Kasumi-1 (cell line): Measurements from ENCODE around the gene PTPRK.

Experiments
- DNase-seq, 2 experiments: peaks; one replicate each; lab custom pipeline; 2025; lab: John Stamatoyannopoulos, UW

PTPRK gene

GRCh38 chr6:128343706-128344105, 176.7 kb downstream of the PTPRK start:
- no peak for DNase-seq

DNA sequence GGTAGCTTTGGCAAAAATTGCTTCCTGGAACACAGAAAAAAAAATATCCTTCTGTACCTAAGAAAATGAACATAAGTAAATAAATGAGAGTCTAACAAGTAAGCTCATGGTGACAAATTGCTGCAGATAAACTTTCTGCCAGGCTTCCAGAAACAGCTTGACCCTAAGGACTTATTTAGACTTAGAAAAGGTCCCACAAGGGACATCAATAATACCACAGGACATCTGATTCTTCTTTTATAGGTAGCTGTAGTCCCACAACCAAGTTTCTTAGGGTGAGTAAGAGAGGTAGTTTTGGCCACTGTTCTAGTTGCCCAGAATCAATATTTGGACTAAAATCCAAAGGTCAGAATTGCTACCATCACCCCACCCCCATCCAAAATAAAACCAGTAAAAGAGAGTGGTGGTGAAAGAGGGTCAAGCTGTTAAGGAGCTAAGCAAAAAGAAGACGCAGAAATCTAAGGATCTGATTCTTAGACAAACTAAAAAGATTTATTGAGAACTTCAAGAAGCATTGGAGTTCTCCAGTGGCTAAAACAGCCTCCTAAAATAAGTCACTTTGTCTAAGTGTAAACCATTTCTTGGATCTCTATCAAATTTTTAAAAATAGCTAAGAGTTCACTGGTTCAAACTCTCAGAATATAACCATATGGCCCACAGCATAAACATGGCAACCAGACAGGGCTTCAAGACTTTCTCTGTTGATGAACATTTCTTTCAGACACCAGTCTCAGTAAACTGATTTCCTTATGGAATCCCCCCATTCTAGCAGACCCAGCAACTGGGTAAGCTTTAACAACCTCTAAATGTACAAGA, 180.6 kb downstream of the PTPRK start:
- no peak for DNase-seq

- DNase-seq: no peak
Observed at GRCh38 chr6:128337619-128338018, 182.8 kb downstream of the PTPRK start.

- no peak for DNase-seq
Observed at GRCh38 chr6:128336436-128337095, 183.8 kb downstream of the PTPRK start.

- DNase-seq: no peak
Observed at GRCh38 chr6:128335963-128336362, 184.4 kb downstream of the PTPRK start.

DNA sequence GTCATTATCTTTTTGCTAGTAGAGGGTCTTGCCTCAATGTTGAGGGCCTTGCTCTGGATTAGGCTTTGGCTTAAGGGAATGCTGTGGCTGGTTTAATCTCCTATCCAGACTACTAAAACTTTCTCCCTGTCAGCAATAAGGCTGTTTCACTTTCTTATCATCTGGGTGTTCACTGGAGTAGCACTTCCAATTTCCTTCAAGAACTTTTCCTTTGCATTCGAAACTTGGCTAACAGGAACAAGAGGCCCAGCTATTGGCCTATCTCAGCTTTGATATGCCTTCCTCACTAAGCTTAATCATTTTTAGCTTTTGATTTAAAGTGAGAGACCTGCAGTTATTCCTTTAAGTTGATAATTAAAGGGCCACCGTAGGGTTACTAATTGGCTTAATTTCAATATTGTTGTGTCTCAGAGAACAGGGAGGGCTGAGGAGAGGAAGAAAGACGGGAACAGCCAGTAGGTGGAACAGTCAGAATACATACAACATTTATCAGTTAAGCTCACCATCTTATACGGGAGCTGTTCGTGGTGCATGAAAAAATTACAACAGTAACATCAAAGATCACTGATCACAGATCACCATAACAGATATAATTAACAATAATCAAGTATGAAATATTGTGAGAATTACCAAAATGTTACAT, 186.7 kb downstream of the PTPRK start:
- DNase-seq: no peak

GRCh38 chr6:128327890-128328289, 192.5 kb downstream of the PTPRK start:
- DNase-seq: peak; percentile 71 to 74

GRCh38 chr6:128323011-128323410, 197.4 kb downstream of the PTPRK start:
- DNase-seq: no peak

DNA sequence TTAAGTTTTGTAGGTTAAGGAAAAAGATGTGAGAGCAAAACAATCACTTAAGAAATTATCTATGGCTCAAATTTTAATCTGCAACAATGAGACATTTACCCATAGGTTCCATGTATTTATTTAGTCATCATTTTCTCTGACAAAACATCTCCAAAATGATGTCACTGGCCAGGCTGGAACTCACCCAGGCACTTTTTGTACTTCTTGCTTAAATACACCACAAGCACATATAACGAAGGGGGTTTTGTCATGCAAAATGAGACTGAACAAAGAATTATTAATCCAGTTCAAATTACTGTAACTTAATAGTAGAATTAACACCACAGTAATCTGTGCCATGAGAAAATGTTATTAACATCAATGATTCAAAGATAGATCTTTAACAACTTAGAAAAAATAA, 200.5 kb downstream of the PTPRK start:
- no peak for DNase-seq

DNA sequence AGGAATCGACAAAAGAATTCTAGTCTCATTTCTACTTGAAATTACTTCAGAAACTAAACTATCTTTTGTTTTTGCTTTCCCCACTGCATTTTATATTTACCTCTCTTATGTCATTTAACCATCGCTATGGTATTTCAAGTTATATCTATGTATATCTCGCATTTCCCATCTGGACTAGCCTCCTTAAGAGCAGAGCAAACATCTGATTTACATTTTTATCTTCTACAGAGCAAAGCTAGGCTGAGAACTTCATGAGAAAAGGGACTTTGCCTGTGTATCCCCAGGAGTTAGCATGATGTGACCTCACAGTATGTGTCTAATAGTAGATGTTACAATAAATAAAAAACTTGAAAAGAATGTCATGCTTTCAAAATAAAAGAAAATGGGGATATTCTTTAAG, 201.2 kb downstream of the PTPRK start:
- DNase-seq: no peak

- DNase-seq: no peak
Observed at GRCh38 chr6:128316258-128316929, 204.0 kb downstream of the PTPRK start.

DNA sequence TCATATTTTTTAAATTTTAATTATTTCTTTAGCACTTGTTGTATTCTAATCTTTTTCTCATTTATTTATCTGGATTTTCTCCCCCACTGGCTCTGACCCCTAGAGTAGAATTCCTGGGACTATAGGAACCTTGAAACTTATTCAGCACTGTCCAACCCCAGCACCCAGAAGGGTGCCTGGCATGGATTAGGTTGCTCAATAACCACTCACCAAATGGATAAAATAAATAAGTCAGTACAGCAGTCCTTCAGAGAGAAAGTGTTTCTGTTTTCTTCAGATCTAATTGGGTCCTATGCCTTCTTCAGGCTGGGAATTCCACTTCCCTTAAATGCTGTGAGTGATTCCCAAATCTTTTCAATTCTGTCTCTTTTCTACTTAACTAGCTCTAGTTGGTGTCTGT, 206.2 kb downstream of the PTPRK start:
- no peak for DNase-seq

GRCh38 chr6:128311944-128312570, 208.3 kb downstream of the PTPRK start:
- DNase-seq: peak; percentile 64 to 73

GRCh38 chr6:128310451-128310850, 209.9 kb downstream of the PTPRK start:
- peak; percentile 45 to 65 for DNase-seq

- DNase-seq: no peak
Observed at GRCh38 chr6:128307671-128308070, 212.7 kb downstream of the PTPRK start.

GRCh38 chr6:128305976-128306375, 214.4 kb downstream of the PTPRK start:
- no peak for DNase-seq

- no peak for DNase-seq
Observed at GRCh38 chr6:128305228-128305627, 215.2 kb downstream of the PTPRK start.

DNA sequence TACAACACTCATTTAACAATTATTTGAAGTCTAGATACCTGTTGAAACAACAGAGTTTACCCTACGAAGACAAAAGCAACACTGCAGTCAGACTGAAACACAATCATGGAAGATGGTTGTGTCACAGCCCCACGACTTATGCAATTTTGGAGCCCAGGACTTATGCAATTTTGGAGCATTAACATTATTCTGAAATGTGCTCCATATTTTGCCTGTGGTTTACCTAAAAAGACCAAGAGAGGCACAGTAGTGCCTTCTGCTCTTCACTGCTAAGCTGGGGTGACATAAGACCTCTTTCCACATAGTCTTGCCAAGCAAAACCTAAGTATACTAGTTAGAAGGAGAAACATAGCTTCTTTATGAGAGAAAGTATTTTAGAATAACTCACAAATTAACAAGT, 216.5 kb downstream of the PTPRK start:
- peak; percentile 36 to 48 for DNase-seq

DNA sequence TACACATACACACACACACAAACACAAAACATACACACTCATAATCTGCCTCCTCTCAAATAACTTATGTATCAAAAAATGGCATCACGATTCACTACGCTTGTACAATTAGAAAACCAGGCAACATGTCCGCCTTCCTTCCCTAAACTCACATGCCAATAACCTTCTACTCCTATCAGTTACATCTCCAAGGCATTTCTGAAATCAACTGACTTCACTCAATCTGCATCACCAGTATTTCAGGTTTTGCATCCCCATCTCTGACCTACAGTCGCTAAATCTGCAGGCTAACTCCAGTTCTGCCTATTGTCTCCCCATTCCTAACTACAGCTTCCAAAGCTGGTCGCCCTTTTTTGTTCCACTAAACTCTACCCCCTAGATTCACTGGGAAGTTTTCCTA, 217.5 kb downstream of the PTPRK start:
- no peak for DNase-seq

GRCh38 chr6:128295670-128296069, 224.7 kb downstream of the PTPRK start:
- no peak for DNase-seq

DNA sequence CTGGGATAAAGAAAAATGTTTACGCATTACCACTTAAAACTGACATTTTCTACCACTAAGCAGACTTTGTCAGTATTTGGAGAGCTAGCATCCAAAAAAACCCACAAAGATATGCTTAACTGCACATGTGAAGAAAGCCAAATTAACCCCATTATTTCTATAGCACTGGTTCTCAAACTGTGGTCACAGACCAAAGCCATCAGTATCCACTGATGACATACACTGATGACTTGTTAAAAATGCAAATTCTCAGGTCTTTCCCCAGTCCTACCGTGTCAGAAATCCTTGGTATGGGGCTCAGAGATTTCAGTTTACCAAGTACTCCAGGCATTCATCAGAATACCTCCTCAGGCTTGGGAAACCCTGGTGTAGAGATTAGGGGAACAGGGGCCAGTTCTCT, 230.2 kb downstream of the PTPRK start:
- no peak for DNase-seq

- no peak for DNase-seq
Observed at GRCh38 chr6:128284128-128284527, 236.3 kb downstream of the PTPRK start.
